Lower lobe of right lung (tissue), 2 donors: ENCODE measurements around the gene CDH23. TPM values are rescaled to one million over a fixed set of nuclear protein-coding genes. Genes with fewer than 3 reads are reported as not detected.

Experiments used
- ATAC-seq, 2 donors: fragments of 200-7000 bp; cut with Tn5 transposase; one replicate each; pipeline ENCODE4 v1.9.1; 2020 to 2022; ENCODE audit warnings: mild to moderate bottlenecking in 2 of 2, moderate library complexity in 2 of 2
- DNase-seq: peaks from one replicate; pipeline ENCODE4 v3.0.0-alpha.2; 2020
- H3K27ac ChIP-seq: fragments of 200-600 bp; one replicate; pipeline ENCODE4 v1.8.0; 2022
- H3K27me3 ChIP-seq: fragments of 200-600 bp; one replicate; pipeline ENCODE4 v1.8.0; 2022; ENCODE audit warnings: low read depth
- H3K36me3 ChIP-seq: fragments of 200-600 bp; one replicate; pipeline ENCODE4 v1.8.0; 2022; ENCODE audit warnings: mild to moderate bottlenecking
- H3K4me1 ChIP-seq: fragments of 200-600 bp; one replicate; pipeline ENCODE4 v1.8.0; 2022
- H3K4me3 ChIP-seq: fragments of 200-600 bp; one replicate; pipeline ENCODE4 v1.8.0; 2022; ENCODE audit warnings: mild to moderate bottlenecking
- H3K9me3 ChIP-seq: fragments of 200-600 bp; one replicate; pipeline ENCODE4 v1.8.0; 2022
- CTCF ChIP-seq: fragments of 200-600 bp; IDR thresholded peaks from one replicate; pipeline ENCODE4 v1.8.0; 2022; ENCODE audit warnings: antibody characterized with exemption, mild to moderate bottlenecking
- intact Hi-C: fragments of 100-400 bp; cut with DNase I; formaldehyde crosslinking; loops from one replicate; pipeline ENCODE4 v1.11.0; 2022
- total RNA-seq: library from RNA; stranded (reverse); fragmentation: NEBNext Ultra II Directional; extraction: Animal tissue kit (Norgen Biotek cat#: 25700); gene quantifications from one replicate; pipeline ENCODE4 v1.2.1, GENCODE V29; 2021
- donor health status: DM: no; HTN: yes; CAD: no; lungs with severe emphysema.

The CDH23 gene
- total RNA-seq, 1 donor from 2014 or later: 9.4 TPM

DNA sequence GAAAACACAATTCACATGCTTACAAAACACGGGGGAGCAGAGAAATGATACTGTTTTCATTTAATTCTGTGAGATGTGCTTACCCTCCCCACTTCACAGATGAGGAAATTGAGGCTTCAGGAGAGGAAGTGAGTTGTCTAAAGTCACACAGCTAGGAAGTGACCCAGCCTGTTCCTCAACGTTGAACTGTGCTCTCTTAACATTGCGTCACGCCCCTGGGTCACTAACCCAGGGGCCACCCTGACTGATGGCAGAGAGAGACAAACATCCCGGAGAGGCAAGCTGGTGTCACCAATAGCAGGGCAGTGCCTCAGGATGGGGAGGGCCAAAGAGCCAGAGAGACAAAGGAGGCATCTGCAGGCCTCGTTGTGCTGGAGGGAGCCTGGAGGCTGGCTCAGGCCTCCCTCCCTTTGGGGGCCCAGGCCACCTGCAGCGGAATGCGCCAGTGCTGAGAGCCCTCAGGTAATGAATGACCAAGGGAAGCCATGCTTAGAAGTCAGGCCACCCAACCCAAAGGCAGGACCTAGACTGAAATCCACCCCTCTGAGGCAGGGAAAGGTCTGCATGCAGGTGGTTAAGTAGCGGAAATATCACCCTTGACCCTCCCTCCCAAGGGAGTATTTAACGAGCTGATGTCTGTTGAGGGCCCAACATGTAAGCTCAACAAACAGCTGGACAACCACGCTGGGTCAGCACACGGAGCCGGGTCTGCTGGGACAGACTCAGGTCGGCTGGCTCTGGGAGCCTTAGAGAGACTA lies 241.5 kb downstream of the CDH23 start:
- H3K27me3 ChIP-seq: no peaks in the 10 kb centered on the region
- TF ChIP-seq CTCF: no peak
- peak overlapping the region; percentile 0 for H3K4me3 ChIP-seq
- no peaks in the 10 kb centered on the region for H3K36me3 ChIP-seq
- H3K4me1 ChIP-seq: peaks cover 15% of the 10 kb centered on the region
- peak overlapping the region; percentile 77 for H3K27ac ChIP-seq
- DNase-seq (peak; percentile 82), ATAC-seq (peak; percentile 81 to 90)
- intact Hi-C loops: no loop called here
- no peaks in the 10 kb centered on the region for H3K9me3 ChIP-seq

GRCh38 chr10:71638822-71639719 lies 242.4 kb downstream of the CDH23 start:
- Histone ChIP-seq H3K36me3 (no peaks in the 10 kb centered on the region), H3K9me3 (no peaks in the 10 kb centered on the region), H3K27me3 (no peaks in the 10 kb centered on the region), H3K27ac (peak overlapping the region; percentile 77), H3K4me3 (peak overlapping the region; percentile 0), H3K4me1 (peaks cover 15% of the 10 kb centered on the region)
- DNase-seq (peak; percentile 55), ATAC-seq (peak; percentile 9 to 34)
- intact Hi-C loops: no loop called here
- no peak for TF ChIP-seq CTCF

DNA sequence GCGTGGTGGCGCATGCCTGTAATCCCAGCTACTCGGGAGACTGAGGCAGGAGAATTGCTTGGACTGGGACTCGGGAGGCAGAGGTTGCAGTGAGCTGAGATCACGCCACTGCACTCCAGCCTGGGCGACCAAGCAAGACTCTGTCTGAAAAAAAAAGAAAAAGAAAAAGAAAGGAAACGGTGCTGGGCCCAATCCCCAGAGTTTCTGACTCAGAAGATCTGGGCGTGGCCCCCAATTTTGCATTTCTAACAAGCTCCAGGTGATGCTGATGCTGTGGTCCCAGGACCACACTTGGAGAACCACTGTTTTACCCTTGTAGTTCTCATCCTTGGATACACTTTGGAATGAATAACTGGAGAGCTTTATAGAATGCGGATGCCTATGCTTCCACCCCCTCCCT lies 243.9 kb downstream of the CDH23 start:
- TF ChIP-seq CTCF: no peak
- no peaks in the 10 kb centered on the region for H3K9me3 ChIP-seq
- no peak overlapping the region for H3K27ac ChIP-seq
- peaks cover 15% of the 10 kb centered on the region for H3K4me1 ChIP-seq
- H3K36me3 ChIP-seq: no peaks in the 10 kb centered on the region
- H3K27me3 ChIP-seq: no peaks in the 10 kb centered on the region
- intact Hi-C loops: no loop called here
- H3K4me3 ChIP-seq: no peak overlapping the region
- ATAC-seq: no peak
- no peak for DNase-seq

DNA sequence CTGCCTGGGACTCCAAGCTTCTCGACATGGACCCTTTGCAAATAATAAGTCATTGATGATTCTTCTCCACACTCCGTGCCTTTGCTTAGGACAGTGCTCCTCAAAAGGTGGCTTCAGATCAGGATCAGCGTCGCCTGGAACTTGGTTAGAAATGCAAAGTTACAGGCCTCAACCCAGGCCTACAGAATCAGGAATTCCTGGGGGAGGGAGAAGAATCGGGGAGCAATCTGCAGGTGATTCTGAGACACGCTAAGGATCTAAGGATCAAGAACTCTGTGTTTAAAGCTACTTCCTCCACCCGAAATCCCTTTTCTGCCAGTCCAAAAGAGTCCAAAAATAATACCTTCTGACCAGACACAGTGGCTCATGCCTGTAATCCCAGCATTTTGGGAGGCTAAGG lies 244.7 kb downstream of the CDH23 start:
- Histone ChIP-seq H3K4me1 (peaks cover 15% of the 10 kb centered on the region), H3K36me3 (no peaks in the 10 kb centered on the region), H3K27ac (no peak overlapping the region), H3K9me3 (no peaks in the 10 kb centered on the region), H3K4me3 (no peak overlapping the region), H3K27me3 (no peaks in the 10 kb centered on the region)
- intact Hi-C loops: no loop called here
- no peak for TF ChIP-seq CTCF
- DNase-seq: no peak
- ATAC-seq: no peak

DNA sequence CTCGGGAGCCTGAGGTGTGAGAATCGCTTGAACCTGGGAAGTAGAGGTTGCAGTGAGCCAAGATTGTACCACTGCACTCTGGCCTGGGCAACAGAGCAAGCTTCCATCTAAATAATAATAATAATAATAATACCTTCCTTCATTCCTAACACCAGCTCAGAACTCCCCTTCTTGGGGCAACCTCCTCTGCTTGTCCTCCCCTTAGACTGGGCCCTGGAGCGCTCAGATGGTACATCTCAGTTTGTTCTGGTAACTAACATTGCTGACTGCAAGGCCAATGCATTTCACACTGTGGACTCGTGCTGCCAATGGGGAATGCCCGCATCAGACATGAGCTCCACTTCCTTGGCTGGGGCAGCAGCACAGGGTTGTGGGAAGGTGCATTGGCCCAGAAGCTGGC lies 245.3 kb downstream of the CDH23 start:
- Histone ChIP-seq H3K4me1 (peaks cover 15% of the 10 kb centered on the region), H3K9me3 (no peaks in the 10 kb centered on the region), H3K4me3 (no peak overlapping the region), H3K36me3 (no peaks in the 10 kb centered on the region), H3K27me3 (no peaks in the 10 kb centered on the region), H3K27ac (no peak overlapping the region)
- no peak for TF ChIP-seq CTCF
- intact Hi-C loops: no loop called here
- ATAC-seq (no peak), DNase-seq (no peak)
